Activated CD4-positive, alpha-beta T cell treated with anti-CD3 and anti-CD28 coated beads, Interleukin-2, amount 10 ng/mL, durations not matched to agents 7 days and 5 days (primary cell): ENCODE measurements around the gene GRB7. TPM values are rescaled to one million over a fixed set of nuclear protein-coding genes. Genes with fewer than 3 reads are reported as not detected.
A peak's percentile ranks its signal among the peaks of the same experiment; 100 is the strongest.

Experiments
- CTCF ChIA-PET: fragments of 350-600 bp; sonication (Branson Sonifier 250); formaldehyde crosslinking; loops from one replicate; lab custom pipeline; 2021; ENCODE audit warnings: antibody characterized with exemption; lab: Charles Lee
- POLR2A ChIA-PET: fragments of 350-600 bp; sonication (Branson Sonifier 250); formaldehyde crosslinking; loops from one replicate; lab custom pipeline; 2021; ENCODE audit warnings: antibody characterized with exemption; lab: Charles Lee
- DNase-seq: peaks from one replicate; pipeline ENCODE4 v3.0.0-alpha.2; 2020
- H3K27ac Mint-ChIP-seq: one replicate; pipeline ENCODE4 v1.8.0; 2021; ENCODE audit warnings: mild to moderate bottlenecking, moderate library complexity, mixed read lengths
- H3K27me3 Mint-ChIP-seq: one replicate; pipeline ENCODE4 v1.8.0; 2021; ENCODE audit warnings: mixed read lengths
- H3K36me3 Mint-ChIP-seq: one replicate; pipeline ENCODE4 v1.8.0; 2021; ENCODE audit warnings: low read depth, mixed read lengths
- H3K4me1 Mint-ChIP-seq: one replicate; pipeline ENCODE4 v1.8.0; 2021; ENCODE audit warnings: mixed read lengths
- H3K4me3 Mint-ChIP-seq: one replicate; pipeline ENCODE4 v1.8.0; 2021; ENCODE audit warnings: mild to moderate bottlenecking, moderate library complexity, mixed read lengths
- H3K9me3 Mint-ChIP-seq: one replicate; pipeline ENCODE4 v1.8.0; 2021; ENCODE audit warnings: mixed read lengths
- total RNA-seq, 2 experiments: library from RNA; stranded (reverse); gene quantifications; one replicate each; pipeline ENCODE4 v1.2.3, GENCODE V29; 2021

GRB7 gene
- total RNA-seq, 2 experiments from 2014 or later = 0.69 to 0.81 TPM

DNA sequence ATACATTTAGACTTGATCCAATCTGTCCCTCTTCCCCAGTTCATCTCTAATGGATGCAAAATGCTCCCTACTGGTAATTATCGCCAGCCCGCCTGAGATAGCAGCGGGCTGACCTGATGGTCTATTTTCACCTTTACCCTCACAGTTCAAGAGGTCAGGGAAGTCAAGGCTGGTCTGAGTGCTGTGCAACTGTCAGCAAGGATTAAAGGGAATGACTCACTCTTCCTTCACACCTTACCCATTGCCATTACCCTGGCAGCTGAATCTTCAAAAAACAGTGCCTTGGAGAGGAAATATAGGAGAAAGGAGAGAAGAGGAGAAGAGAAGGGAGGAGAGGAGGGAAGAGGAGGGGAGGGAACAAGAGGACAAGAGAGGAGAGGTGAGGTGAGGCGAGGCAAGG, 36.3 kb downstream of the GRB7 start:
- Mint-ChIP-seq H3K27me3 (no peaks in the 10 kb centered on the region), H3K4me1 (peaks cover 94% of the 10 kb centered on the region), H3K27ac (peak overlapping the region; percentile 76), H3K9me3 (no peaks in the 10 kb centered on the region), H3K4me3 (no peak overlapping the region), H3K36me3 (peaks cover 55% of the 10 kb centered on the region)
- ChIA-PET CTCF (no interaction called here), POLR2A (no interaction called here)
- no peak for DNase-seq

DNA sequence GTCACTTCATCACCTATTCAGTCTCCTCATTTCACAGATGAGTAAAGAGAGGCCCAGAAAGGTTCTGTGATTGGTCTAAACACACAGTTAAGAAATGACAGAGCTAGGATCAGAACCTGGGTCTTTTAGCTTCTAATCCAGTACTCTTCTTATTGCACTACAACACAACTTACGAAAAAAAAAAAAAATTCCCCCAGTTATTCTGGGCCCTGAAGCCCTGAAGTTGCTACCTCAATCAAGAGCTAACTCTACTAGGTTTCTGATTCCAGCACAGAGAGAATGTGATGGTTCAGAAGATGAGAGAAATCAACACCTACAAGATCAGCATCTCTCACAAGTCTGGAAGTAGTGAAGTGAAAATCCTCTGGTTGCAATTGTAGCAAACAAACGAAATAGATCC, 37.3 kb downstream of the GRB7 start:
- no peaks in the 10 kb centered on the region for H3K9me3 Mint-ChIP-seq
- H3K4me1 Mint-ChIP-seq = peaks cover 86% of the 10 kb centered on the region
- POLR2A ChIA-PET = interaction anchor here (0.6 kb wide), 2 partner anchors 16 to 17 kb away, joined by 4 to 5 read pairs; no protein-coding TSS in a partner anchor
- H3K27me3 Mint-ChIP-seq = no peaks in the 10 kb centered on the region
- CTCF ChIA-PET = interaction anchor here (0.6 to 0.7 kb wide), 2 partner anchors 171 to 414 kb away, joined by 3 read pairs; no protein-coding TSS in a partner anchor
- DNase-seq = no peak
- peak overlapping the region; percentile 90 for H3K27ac Mint-ChIP-seq
- peak overlapping the region; percentile 11 for H3K4me3 Mint-ChIP-seq
- peaks cover 49% of the 10 kb centered on the region for H3K36me3 Mint-ChIP-seq

DNA sequence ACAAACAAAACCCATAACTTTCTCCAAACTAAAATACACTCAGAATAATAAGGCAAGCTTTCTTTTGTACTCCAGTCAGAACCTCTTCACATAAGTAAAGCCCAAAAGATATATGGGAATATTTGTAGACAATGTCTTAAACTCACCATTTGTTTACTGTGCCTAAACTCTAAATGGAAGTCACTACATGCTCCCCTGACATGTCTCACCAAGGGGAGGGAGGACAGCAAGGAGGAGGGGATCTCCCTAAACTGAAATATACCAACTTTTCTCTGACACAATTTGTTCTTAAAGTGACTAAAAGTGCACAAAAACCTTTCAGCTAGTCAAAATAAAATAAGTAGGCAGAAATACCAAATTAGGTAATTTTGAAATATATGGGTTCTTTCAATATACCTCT, 38.5 kb downstream of the GRB7 start:
- no peak for DNase-seq
- Mint-ChIP-seq H3K27me3 (no peaks in the 10 kb centered on the region), H3K36me3 (peaks cover 49% of the 10 kb centered on the region), H3K9me3 (no peaks in the 10 kb centered on the region), H3K4me3 (peak overlapping the region; percentile 82), H3K4me1 (peaks cover 83% of the 10 kb centered on the region), H3K27ac (peak overlapping the region; percentile 90)
- CTCF ChIA-PET = interaction anchor here (1.2 to 1.9 kb wide), 3 partner anchors 10 to 16 kb away, joined by 5 to 8 read pairs (median 6); no protein-coding TSS in a partner anchor
- POLR2A ChIA-PET = no interaction called here

DNA sequence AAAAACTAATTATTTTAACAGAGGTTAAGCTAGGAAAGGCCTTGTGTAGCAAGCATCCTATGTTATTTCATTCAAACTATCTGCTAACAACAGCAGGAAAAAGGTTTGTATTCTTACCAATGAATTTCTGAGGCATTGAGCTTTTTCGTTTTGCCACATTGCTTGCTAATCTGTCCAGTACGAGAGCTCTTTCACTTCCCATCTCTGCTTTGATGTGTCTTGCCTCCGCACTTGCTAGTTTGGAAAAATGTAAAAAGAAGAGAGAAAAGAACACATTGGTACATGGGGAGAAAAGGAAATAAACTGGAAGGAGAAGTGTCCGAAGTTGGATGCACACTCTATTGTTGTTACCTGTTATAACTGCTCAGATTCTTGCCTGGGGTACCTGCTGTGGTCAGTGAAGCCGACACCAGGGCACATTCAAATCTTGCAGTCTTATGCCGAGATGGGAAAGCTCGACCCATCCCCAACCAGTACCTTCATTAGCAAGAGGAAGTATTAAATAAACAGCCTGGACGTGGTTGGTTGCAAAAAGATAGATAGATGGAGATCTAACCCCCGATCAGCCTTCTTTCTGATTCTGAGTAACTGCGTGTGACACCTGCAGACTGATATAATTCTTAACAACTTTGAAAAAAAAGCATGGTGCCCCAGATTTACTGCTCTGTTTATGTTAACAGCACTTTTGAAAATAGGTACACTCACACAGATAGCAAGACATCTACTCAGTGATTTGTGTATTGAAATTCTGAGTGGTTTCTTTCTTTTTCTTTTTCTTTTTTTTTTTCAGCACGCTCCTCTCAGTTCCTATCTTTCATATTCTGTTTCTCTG, 40.0 kb downstream of the GRB7 start:
- peak overlapping the region; percentile 90 for H3K27ac Mint-ChIP-seq

DNA sequence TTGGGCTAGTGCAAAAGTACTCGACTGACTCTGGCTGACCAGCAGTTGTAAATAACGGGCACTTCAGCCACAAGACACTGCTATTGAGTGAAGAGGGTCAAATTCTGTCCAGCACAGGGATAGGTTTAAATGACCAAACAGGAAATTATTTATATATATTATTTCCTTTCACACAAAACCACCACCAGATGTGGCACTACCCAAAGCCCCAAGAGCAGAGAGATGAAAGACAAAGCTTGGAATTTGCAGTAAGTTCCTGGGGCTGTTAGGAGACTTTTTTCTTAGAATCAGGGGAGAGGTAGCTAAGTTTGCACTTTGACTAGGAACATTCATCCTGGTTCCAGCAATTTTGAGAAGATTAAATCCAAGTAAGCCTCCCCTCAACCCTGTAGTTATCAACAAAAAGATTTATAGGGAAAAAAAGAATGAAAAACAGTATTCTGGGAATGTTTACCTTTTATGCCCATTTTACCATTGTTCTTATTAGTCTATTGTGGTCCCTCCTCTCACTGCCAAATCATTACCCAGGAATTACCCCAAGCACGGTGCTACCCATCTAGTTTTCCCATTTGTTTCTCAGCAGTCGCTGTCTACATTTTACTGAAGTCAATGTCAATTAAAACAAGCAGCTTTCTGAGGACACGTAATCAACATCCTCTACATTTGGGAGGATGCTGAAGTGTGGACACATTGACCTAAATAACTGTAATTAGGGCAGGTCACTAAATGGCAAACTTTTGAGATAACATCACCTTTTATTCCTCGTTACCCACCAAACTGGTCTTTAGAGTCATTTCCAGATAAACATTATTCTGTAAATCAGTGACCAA, 43.5 kb downstream of the GRB7 start:
- ChIA-PET POLR2A (no interaction called here), CTCF (interaction anchor here (0.6 to 3.0 kb wide), 4 partner anchors 11 to 101 kb away, joined by 3 to 10 read pairs (median 4); no protein-coding TSS in a partner anchor)
- Mint-ChIP-seq H3K9me3 (no peaks in the 10 kb centered on the region), H3K4me1 (peaks cover 64% of the 10 kb centered on the region), H3K4me3 (no peak overlapping the region), H3K27me3 (no peaks in the 10 kb centered on the region), H3K27ac (peak overlapping the region; percentile 20), H3K36me3 (peaks cover 50% of the 10 kb centered on the region)
- DNase-seq = no peak

More for the DNA sequence above, 40.0 kb downstream of the GRB7 start:
- ChIA-PET POLR2A (interaction anchor here (1.0 kb wide), 1 partner anchor 42 kb away, joined by 3 read pairs; no protein-coding TSS in a partner anchor), CTCF (interaction anchor here (1.3 to 1.9 kb wide), 3 partner anchors 12 to 156 kb away, joined by 3 to 6 read pairs (median 3); no protein-coding TSS in a partner anchor)
- Mint-ChIP-seq H3K4me1 (peaks cover 84% of the 10 kb centered on the region), H3K27me3 (no peaks in the 10 kb centered on the region), H3K36me3 (peaks cover 49% of the 10 kb centered on the region), H3K9me3 (no peaks in the 10 kb centered on the region), H3K4me3 (peak overlapping the region; percentile 82)
- DNase-seq = no peak

DNA sequence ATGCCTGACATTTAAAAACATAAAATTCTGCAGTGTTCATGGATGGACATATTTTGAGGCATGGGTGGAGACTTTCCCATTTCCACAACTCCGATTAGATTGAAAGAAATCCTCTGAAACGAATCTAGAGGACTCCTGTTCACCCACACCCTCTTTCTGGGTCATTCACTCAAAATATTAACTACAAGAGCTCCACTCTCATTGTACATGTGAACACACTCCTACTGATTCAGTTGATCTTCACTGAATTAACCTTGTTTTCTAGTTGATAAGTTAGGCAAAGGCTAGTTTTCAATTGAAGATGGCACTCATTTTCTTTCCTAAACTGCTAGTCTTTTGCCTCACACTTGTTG, 44.1 kb downstream of the GRB7 start:
- Mint-ChIP-seq H3K27ac (peak overlapping the region; percentile 20), H3K27me3 (no peaks in the 10 kb centered on the region), H3K36me3 (peaks cover 48% of the 10 kb centered on the region), H3K4me3 (no peak overlapping the region), H3K9me3 (no peaks in the 10 kb centered on the region), H3K4me1 (peaks cover 58% of the 10 kb centered on the region)
- DNase-seq = no peak
- CTCF ChIA-PET = interaction anchor here (1.2 to 3.0 kb wide), 2 partner anchors 13 to 21 kb away, joined by 3 to 10 read pairs; no protein-coding TSS in a partner anchor
- POLR2A ChIA-PET = no interaction called here

DNA sequence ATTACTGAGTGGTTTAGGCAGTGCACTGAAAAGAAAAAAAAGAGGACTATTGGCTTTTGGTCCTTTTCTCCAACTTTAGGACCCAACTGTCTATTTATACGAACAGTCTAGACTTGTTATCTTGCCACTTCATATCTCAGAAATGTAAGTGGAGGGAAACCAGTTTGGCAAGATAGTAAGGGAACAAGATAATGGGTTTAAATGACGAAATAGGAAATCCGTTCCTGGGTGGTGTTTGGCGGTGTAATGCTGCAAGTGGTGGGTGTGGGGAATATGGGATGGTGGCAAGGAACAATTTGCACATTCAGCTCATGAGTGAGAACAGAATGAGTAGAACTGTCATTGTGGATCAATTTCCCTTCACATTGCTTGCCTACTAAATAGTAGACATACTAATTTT, 44.7 kb downstream of the GRB7 start:
- H3K27me3 Mint-ChIP-seq = no peaks in the 10 kb centered on the region
- POLR2A ChIA-PET = no interaction called here
- CTCF ChIA-PET = interaction anchor here (1.2 to 3.0 kb wide), 2 partner anchors 12 to 20 kb away, joined by 3 to 10 read pairs; no protein-coding TSS in a partner anchor
- no peak overlapping the region for H3K27ac Mint-ChIP-seq
- no peak overlapping the region for H3K4me3 Mint-ChIP-seq
- H3K36me3 Mint-ChIP-seq = peaks cover 54% of the 10 kb centered on the region
- no peaks in the 10 kb centered on the region for H3K9me3 Mint-ChIP-seq
- H3K4me1 Mint-ChIP-seq = peaks cover 56% of the 10 kb centered on the region
- no peak for DNase-seq

DNA sequence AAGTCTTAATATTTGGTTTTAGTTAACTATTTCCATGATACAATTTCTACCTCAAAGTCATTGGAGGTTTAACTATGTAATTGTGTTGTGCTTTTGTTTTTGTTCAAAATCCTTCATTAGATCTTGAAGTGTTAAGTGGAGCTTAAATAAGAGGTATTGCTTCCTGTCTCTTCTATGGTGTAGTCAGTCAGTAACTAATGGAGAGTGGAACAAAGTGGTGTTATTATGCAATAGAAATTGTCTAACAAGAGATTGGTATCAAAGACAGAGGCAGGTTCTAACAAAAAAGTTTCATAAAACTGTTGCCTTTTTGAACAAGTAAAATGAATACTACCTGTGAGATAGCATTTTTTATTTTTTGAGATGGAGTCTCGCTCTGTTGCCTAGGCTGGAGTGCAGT, 45.2 kb downstream of the GRB7 start:
- Mint-ChIP-seq H3K4me3 (no peak overlapping the region), H3K4me1 (peaks cover 53% of the 10 kb centered on the region), H3K36me3 (peaks cover 58% of the 10 kb centered on the region), H3K27ac (no peak overlapping the region), H3K27me3 (no peaks in the 10 kb centered on the region), H3K9me3 (no peaks in the 10 kb centered on the region)
- no peak for DNase-seq
- ChIA-PET CTCF (interaction anchor here (1.2 to 3.0 kb wide), 2 partner anchors 12 to 20 kb away, joined by 3 to 10 read pairs; no protein-coding TSS in a partner anchor), POLR2A (no interaction called here)

DNA sequence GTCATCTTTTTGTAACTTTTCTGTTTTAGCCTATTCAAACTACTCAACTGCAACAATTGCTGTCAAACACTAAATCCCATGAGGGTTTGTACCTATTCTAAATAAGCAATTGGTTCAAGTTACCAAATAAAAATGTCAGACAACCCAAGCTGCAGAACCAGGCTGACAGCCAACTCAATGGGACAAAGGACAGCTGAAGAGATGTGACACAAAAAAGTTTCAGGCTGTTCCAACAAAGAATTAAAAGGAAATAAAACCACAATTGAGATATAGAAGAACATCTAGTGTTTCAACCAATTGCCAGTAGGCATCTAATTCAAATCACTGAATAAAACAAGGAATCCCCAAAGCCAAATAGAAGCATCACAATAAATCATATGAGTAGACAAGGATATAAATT, 49.3 kb downstream of the GRB7 start:
- ChIA-PET CTCF (interaction anchor here (1.0 to 1.3 kb wide), 2 partner anchors 32 to 166 kb away, joined by 3 to 4 read pairs; no protein-coding TSS in a partner anchor), POLR2A (no interaction called here)
- no peak overlapping the region for H3K27ac Mint-ChIP-seq
- H3K36me3 Mint-ChIP-seq = peaks cover 69% of the 10 kb centered on the region
- peaks cover 47% of the 10 kb centered on the region for H3K4me1 Mint-ChIP-seq
- H3K4me3 Mint-ChIP-seq = no peak overlapping the region
- H3K27me3 Mint-ChIP-seq = no peaks in the 10 kb centered on the region
- no peaks in the 10 kb centered on the region for H3K9me3 Mint-ChIP-seq
- no peak for DNase-seq

DNA sequence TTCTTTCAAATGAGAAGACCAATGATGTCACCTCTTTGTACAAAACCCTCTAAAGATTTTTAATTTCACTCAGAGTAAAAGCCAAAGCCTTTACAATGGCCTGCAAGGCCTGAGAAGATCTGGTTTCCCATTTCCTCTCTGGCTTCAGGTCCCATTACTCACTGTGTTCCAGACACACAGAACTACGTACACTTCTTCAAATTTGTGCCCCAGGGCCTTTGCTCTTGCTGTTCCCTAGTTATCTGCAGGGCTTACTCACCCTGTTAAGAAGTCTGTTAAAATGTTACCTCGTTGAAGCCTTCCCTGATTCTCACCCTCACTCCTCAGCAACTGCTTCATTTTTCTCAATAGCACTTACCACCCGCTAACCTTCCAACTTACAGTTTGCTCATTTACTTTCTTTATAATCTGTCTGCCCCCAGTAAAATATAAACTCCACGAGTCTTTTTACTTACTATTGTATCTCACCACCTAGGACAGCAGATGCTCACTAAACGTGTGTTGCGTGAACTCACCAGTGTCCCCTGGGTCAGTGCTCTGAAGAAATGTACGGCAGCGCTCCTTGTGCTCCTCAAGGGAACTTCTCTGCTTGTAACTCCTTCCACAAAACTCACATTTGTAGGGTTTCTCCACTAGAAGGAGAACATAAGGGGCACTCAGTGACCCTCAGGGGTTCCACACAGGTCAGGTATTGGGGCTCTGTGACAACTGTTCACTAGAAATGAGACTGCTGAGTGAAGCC, 50.2 kb downstream of the GRB7 start:
- H3K4me3 Mint-ChIP-seq = no peak overlapping the region
- H3K4me1 Mint-ChIP-seq = peaks cover 47% of the 10 kb centered on the region
- no peaks in the 10 kb centered on the region for H3K27me3 Mint-ChIP-seq
- no peak for DNase-seq
- ChIA-PET POLR2A (no interaction called here), CTCF (interaction anchor here (1.3 kb wide), 1 partner anchor 47 kb away, joined by 4 read pairs; no protein-coding TSS in a partner anchor)
- peaks cover 67% of the 10 kb centered on the region for H3K36me3 Mint-ChIP-seq
- no peaks in the 10 kb centered on the region for H3K9me3 Mint-ChIP-seq
- H3K27ac Mint-ChIP-seq = no peak overlapping the region

DNA sequence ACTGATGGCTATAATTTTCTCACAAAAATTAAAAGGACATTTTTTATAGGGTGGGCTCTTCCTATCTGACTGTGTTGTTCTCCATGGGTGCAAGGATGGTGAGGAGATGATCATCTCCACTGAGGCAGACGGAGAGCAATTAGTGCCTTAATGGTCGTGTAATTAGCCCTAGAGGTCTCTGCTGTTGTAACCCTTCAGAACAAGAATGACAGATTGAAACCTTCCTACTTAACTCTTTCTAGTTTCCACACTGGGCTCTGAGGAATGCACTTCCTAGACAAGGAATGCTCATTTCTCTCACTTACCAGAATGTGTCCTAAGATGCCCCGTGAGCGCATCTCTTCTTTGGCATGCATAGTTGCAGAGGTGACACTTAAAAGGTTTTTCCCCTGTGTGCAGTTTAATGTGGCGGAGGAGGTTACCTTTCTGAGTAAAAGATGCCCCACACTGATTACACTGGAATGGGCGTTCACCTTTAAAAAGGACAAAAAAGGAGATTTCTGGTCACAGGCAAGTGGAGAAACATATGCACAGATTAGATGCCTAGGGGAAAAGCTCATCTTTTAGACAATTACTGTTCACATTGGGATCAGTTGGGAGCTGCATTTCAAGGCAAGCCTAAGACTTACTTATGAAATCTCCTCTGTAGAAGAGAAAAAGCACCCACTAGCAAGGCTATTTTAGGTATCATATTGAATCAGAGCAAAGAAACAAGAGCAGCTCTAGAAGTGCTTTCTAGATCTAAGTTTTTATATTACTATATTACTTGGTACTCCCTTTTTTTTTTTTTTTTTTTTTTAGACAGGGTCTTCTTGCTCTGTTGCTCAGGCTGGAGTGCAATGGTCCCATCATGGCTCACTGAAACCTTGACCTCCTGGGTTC, 53.6 kb downstream of the GRB7 start:
- Mint-ChIP-seq H3K36me3 (peaks cover 58% of the 10 kb centered on the region), H3K4me1 (peaks cover 67% of the 10 kb centered on the region), H3K9me3 (no peaks in the 10 kb centered on the region), H3K4me3 (peak overlapping the region; percentile 44), H3K27ac (peak overlapping the region; percentile 88), H3K27me3 (no peaks in the 10 kb centered on the region)
- ChIA-PET CTCF (interaction anchor here (1.2 to 1.8 kb wide), 3 partner anchors 11 to 15 kb away, joined by 3 to 8 read pairs (median 4); no protein-coding TSS in a partner anchor), POLR2A (no interaction called here)
- peak; percentile 67 for DNase-seq
